ENCODE data around the gene IGHMBP2.

The IGHMBP2 gene

GRCh38 chr11:68929706-68930570, 26.2 kb downstream of the IGHMBP2 start:
- Histone ChIP-seq H3K9ac (ENCODE audit: low read length) (no peak overlapping the region), H2AFZ (ENCODE audit: low read length) (no peak overlapping the region), H4K20me1 (ENCODE audit: insufficient read depth, low read length) (no peaks in the 10 kb centered on the region), H3K27me3 (ENCODE audit: insufficient read depth, low read length) (no peaks in the 10 kb centered on the region), H3K4me3 (ENCODE audit: low read depth, low read length, poor library complexity, severe bottlenecking) (no peak overlapping the region), H3K4me1 (ENCODE audit: insufficient read depth, low read length, severe bottlenecking) (peaks cover 9% of the 10 kb centered on the region), H3F3A (ENCODE audit: insufficient read depth, low read length) (no peaks in the 10 kb centered on the region), H3K4me2 (ENCODE audit: low read length) (no peak overlapping the region), H3K36me3 (ENCODE audit: insufficient read depth, low read length) (peaks cover 57% of the 10 kb centered on the region), H3K9me2 (ENCODE audit: low read depth, low read length) (no peaks in the 10 kb centered on the region), H3K79me2 (ENCODE audit: insufficient read depth, low read length) (no peaks in the 10 kb centered on the region), H3K9me3 (ENCODE audit: low read length) (peaks cover 9% of the 10 kb centered on the region), H3K27ac (ENCODE audit: low read depth, low read length, poor library complexity, severe bottlenecking) (no peak overlapping the region)
- TF ChIP-seq, protein P1, sequence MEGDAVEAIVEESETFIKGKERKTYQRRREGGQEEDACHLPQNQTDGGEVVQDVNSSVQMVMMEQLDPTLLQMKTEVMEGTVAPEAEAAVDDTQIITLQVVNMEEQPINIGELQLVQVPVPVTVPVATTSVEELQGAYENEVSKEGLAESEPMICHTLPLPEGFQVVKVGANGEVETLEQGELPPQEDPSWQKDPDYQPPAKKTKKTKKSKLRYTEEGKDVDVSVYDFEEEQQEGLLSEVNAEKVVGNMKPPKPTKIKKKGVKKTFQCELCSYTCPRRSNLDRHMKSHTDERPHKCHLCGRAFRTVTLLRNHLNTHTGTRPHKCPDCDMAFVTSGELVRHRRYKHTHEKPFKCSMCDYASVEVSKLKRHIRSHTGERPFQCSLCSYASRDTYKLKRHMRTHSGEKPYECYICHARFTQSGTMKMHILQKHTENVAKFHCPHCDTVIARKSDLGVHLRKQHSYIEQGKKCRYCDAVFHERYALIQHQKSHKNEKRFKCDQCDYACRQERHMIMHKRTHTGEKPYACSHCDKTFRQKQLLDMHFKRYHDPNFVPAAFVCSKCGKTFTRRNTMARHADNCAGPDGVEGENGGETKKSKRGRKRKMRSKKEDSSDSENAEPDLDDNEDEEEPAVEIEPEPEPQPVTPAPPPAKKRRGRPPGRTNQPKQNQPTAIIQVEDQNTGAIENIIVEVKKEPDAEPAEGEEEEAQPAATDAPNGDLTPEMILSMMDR (IDR thresholded peaks at IDR 0.05; ENCODE audit: low read length) = no peak
- TF ChIP-seq EZH2 (IDR thresholded peaks at IDR 0.05; ENCODE audit: borderline replicate concordance, low read length) = no peak

- H3K4me3 ChIP-seq (ENCODE audit: low read depth, low read length, poor library complexity, severe bottlenecking) = no peak overlapping the region
- peaks cover 53% of the 10 kb centered on the region for H3K36me3 ChIP-seq (ENCODE audit: insufficient read depth, low read length)
- no peaks in the 10 kb centered on the region for H3K79me2 ChIP-seq (ENCODE audit: insufficient read depth, low read length)
- H4K20me1 ChIP-seq (ENCODE audit: insufficient read depth, low read length) = no peaks in the 10 kb centered on the region
- no peak overlapping the region for H2AFZ ChIP-seq (ENCODE audit: low read length)
- TF ChIP-seq, protein P1 (IDR thresholded peaks at IDR 0.05; ENCODE audit: low read length) = no peak
- TF ChIP-seq EZH2 (IDR thresholded peaks at IDR 0.05; ENCODE audit: borderline replicate concordance, low read length) = no peak
- H3K9ac ChIP-seq (ENCODE audit: low read length) = no peak overlapping the region
- no peaks in the 10 kb centered on the region for H3K27me3 ChIP-seq (ENCODE audit: insufficient read depth, low read length)
- no peaks in the 10 kb centered on the region for H3K9me3 ChIP-seq (ENCODE audit: low read length)
- H3K4me1 ChIP-seq (ENCODE audit: insufficient read depth, low read length, severe bottlenecking) = peaks cover 9% of the 10 kb centered on the region
- H3F3A ChIP-seq (ENCODE audit: insufficient read depth, low read length) = no peaks in the 10 kb centered on the region
- no peak overlapping the region for H3K27ac ChIP-seq (ENCODE audit: low read depth, low read length, poor library complexity, severe bottlenecking)
- no peaks in the 10 kb centered on the region for H3K9me2 ChIP-seq (ENCODE audit: low read depth, low read length)
- H3K4me2 ChIP-seq (ENCODE audit: low read length) = no peak overlapping the region
Measured at GRCh38 chr11:68930991-68931855, 27.5 kb downstream of the IGHMBP2 start.

GRCh38 chr11:68931911-68932310, 28.2 kb downstream of the IGHMBP2 start:
- Histone ChIP-seq H3K27ac (ENCODE audit: low read depth, low read length, poor library complexity, severe bottlenecking) (no peak overlapping the region), H3K4me1 (ENCODE audit: insufficient read depth, low read length, severe bottlenecking) (peaks cover 8% of the 10 kb centered on the region), H3K79me2 (ENCODE audit: insufficient read depth, low read length) (no peaks in the 10 kb centered on the region), H3K4me2 (ENCODE audit: low read length) (no peak overlapping the region), H3F3A (ENCODE audit: insufficient read depth, low read length) (no peaks in the 10 kb centered on the region), H3K9me2 (ENCODE audit: low read depth, low read length) (no peaks in the 10 kb centered on the region), H4K20me1 (ENCODE audit: insufficient read depth, low read length) (no peaks in the 10 kb centered on the region), H3K9me3 (ENCODE audit: low read length) (no peaks in the 10 kb centered on the region), H3K36me3 (ENCODE audit: insufficient read depth, low read length) (peaks cover 52% of the 10 kb centered on the region), H3K27me3 (ENCODE audit: insufficient read depth, low read length) (no peaks in the 10 kb centered on the region), H2AFZ (ENCODE audit: low read length) (no peak overlapping the region), H3K4me3 (ENCODE audit: low read depth, low read length, poor library complexity, severe bottlenecking) (no peak overlapping the region), H3K9ac (ENCODE audit: low read length) (no peak overlapping the region)
- TF ChIP-seq, protein P1 (IDR thresholded peaks at IDR 0.05; ENCODE audit: low read length) = no peak
- no peak for TF ChIP-seq EZH2 (IDR thresholded peaks at IDR 0.05; ENCODE audit: borderline replicate concordance, low read length)

All from OCI-LY1 (cell line).